Astrocyte of the cerebellum (primary cell): ENCODE measurements around the gene TOR2A.

Experiments used
- DNase-seq: peaks from one replicate; pipeline ENCODE4 v3.0.0-alpha.2; 2011; ENCODE audit warnings: low read depth
- H3K4me3 ChIP-seq: 2 replicates; pipeline ENCODE4 v1.5.1; 2011; ENCODE audit warnings: mild to moderate bottlenecking, low read depth, low read length, moderate library complexity
- in situ Hi-C: cut with HindIII; loops from 2 replicates; pipeline ENCODE4 v1.10.0; 2017; ENCODE audit warnings: low sequenced_read_pairs
- TF ChIP-seq, protein P1 (sequence below): IDR thresholded peaks from 2 replicates; pipeline ENCODE4 v1.5.1; 2012; ENCODE audit warnings: low read length, low read depth, moderate library complexity, mild to moderate bottlenecking; ENCODE audit errors: missing control alignments

TOR2A gene

DNA sequence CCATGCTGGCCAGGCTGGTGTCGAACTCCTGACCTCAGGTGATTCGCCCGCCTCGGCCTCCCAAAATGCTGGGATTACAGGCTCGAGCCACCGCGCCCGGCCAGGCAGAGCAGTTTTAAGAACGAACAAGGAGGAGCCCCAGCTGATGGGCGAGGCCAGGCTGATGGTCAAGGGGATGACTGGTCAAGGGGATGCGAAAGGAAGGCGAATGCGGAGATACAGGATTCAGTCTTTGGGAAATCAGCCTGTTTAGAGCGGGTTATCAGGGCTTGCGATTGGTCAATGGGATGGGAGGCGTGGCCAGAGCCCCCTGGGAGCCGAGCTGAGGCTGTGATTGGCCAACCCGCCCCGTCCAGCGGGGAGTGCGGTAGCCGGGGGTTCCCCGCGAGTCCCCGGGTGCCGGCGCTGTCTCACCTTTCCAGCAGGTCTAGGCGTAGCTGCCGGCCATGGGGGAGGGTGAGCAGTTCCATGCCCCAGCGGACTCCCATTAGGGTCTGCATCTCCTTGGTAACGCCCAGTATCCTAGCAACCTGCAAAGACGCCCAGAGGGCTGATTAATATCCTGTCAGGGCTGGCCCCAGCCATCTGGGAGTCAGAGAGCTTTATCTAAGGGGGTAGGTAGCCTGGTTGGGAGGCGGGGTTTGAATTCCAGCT is 7.5 kb upstream of the TOR2A start:
- peak; percentile 43 for DNase-seq
- TF ChIP-seq, protein P1, sequence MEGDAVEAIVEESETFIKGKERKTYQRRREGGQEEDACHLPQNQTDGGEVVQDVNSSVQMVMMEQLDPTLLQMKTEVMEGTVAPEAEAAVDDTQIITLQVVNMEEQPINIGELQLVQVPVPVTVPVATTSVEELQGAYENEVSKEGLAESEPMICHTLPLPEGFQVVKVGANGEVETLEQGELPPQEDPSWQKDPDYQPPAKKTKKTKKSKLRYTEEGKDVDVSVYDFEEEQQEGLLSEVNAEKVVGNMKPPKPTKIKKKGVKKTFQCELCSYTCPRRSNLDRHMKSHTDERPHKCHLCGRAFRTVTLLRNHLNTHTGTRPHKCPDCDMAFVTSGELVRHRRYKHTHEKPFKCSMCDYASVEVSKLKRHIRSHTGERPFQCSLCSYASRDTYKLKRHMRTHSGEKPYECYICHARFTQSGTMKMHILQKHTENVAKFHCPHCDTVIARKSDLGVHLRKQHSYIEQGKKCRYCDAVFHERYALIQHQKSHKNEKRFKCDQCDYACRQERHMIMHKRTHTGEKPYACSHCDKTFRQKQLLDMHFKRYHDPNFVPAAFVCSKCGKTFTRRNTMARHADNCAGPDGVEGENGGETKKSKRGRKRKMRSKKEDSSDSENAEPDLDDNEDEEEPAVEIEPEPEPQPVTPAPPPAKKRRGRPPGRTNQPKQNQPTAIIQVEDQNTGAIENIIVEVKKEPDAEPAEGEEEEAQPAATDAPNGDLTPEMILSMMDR, result no peak
- in situ Hi-C loops, result no loop called here
- H3K4me3 ChIP-seq, result peak overlapping the region; percentile 22

DNA sequence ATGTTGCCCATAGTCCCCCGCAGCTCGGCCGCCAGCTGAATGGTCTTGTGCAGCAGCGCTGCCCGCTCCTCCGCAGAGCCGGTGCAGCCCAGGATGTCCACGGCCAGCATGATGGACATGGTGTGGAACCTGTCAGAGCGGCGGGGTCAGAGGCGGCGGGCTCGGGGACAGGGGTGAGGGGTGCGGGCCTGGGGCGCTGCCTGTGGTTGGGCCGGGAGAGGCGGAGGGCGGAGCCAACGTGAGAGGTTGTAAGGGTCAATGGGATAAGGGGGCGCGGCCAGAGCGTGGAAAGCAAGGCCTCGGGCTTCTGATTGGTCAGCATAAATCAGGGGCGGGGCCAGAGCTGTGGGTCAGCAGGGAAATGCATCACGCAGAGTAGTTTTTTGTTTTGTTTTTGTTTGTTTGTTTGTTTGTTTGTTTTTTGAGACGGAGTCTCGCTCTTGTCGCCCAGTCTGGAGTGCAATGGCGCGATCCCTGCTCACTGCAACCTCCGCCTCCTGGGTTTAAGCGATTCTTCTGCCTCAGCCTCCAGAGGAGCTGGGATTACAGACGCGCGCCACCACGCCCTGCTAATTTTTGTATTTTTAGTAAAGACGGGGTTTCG is 6.8 kb upstream of the TOR2A start:
- in situ Hi-C loops, result no loop called here
- DNase-seq, result no peak
- H3K4me3 ChIP-seq, result peak overlapping the region; percentile 22
- TF ChIP-seq, protein P1, result no peak

DNA sequence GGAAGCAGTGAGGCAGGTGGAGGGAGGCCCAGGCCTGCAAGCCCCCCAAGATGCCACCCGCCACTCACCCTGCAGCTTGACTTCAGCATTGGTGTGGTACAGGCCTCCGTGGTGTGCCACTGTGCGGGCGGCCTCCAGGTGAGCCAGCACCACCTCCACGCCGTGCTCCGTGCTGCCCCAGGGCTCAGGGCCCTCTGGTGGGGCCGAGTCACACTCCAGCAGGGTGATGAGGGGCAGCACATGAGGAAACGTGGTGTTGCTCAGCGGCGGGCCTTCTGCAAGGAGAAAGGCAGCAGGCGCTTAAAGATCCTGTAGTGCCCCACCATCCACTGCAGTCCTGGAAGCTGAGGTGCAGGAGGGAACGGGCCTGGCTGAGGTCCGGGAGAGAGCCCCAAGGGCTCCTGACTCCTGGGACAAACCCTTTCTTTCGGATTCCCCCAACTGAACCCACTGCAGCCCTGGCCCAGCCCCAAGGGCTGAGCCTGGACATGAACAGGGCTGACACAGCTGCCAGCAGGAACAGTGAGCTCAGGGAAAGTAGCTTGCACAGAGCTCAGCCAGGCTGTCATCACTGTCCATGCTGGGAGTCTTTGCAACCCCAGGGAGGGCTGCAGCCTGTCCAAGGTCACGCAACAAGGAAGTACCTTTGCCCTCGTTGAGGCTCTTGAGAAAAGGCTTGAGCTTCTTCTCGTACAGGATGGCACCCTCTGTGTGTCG is 4.7 kb upstream of the TOR2A start:
- no peak for DNase-seq
- no peak overlapping the region for H3K4me3 ChIP-seq
- in situ Hi-C loops, result no loop called here
- TF ChIP-seq, protein P1, result no peak

DNA sequence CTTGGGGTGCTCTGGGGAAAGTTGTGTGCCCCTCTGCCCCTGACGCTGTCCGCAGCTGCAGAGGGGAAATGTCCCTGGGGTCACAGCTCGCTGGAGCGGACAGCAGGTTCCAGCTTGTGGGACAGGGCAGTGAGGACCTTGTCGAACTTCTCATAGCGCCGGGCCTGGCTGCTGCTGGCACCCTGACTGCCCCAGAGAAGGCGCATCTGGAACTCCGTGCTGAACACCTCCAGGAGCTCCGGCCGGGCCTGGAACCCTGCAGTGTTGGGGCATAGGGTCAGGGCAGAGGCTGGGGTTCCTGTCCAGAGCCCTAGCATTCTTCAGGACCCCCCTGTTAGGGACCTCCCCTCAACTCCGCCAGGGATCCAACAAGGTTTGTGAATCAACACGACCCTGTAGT is 3.6 kb upstream of the TOR2A start:
- TF ChIP-seq, protein P1, result no peak
- H3K4me3 ChIP-seq, result no peak overlapping the region
- no peak for DNase-seq
- in situ Hi-C loops, result no loop called here

DNA sequence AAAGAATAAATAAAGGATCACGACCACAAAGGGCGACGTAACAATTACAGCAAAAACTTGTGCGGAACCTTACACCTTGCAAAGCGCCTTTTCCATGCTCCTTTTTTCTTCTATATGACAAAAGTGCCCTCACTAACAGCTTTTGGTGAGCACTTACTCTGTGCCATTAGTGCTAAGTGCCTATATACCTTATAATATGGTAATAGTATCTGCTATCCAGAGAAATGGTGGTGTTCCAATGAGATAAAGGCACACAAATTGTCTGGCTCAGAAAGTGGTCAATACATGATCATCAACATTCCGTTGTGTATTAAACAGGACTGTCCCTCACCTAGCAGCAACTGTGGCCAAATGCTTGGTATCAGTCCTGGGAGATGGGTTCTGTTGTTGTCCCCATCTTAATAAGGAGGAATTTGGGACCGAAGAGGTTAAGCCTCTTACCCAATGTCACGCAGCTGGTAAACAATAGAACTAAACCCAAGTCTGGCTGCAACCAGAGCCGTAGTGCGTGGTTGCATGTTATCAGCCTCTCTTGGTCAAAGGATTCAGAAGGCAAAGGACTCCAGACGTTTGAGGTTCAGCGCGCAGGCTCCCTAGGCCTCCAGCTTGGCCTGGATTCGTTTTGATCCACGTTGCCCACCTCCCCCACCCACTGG is 564 bp upstream of the TOR2A start:
- H3K4me3 ChIP-seq, result no peak overlapping the region
- DNase-seq, result no peak
- TF ChIP-seq, protein P1, result no peak
- in situ Hi-C loops, result no loop called here

DNA sequence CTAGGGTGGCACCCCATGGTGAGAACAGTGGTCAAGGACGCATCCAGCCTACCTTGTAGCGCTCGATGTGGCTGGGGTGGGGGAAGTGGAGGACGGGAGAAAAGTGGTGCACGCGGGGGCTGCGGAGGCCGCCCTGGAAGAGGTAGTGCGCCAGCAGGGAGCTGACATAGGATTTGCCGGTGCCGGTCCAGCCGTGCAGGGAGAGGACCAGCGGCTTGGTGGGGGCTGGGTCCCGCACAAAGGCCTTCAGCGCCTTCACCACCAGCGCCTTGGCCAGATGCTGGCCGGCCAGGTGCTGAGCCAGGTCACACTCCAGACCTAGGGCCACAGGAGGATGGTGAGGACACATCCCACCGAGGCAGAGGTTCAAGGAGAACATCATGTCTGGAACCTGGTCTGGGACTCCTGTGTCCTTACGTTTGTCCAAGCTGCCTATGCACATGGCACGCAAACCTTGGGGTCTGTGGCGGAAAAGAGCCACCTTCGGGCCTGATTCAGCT is 797 bp downstream of the TOR2A start:
- no peak for DNase-seq
- H3K4me3 ChIP-seq, result peak overlapping the region; percentile 64
- TF ChIP-seq, protein P1, result no peak
- in situ Hi-C loops, result no loop called here
